Right lobe of liver (tissue), 4 donors: ENCODE data around the gene ZNF680.

ENCODE experiments used
- POLR2A ChIP-seq: fragments of 450-650 bp; IDR thresholded peaks from one replicate; pipeline ENCODE4 v1.6.1; 2017; ENCODE audit warnings: antibody characterized with exemption, mild to moderate bottlenecking
- TF ChIP-seq, protein P1 (sequence below), 4 donors: fragments of 200-600 bp in 3 of 4; fragments of 450-650 bp in 1 of 4; IDR thresholded peaks; one replicate each; pipeline versions ENCODE4 v1.5.1 to v1.8.0; 2016 to 2022; ENCODE audit warnings: antibody characterized with exemption in 4 of 4, mild to moderate bottlenecking in 2 of 4
- donor health status: DM: no; HTN: no; CAD: no.
- donor health status: DM: no; HTN: no; CAD: no.
- donor health status: DM: no; HTN: yes; CAD: no.

- no peak for TF ChIP-seq POLR2A
- TF ChIP-seq, protein P1, sequence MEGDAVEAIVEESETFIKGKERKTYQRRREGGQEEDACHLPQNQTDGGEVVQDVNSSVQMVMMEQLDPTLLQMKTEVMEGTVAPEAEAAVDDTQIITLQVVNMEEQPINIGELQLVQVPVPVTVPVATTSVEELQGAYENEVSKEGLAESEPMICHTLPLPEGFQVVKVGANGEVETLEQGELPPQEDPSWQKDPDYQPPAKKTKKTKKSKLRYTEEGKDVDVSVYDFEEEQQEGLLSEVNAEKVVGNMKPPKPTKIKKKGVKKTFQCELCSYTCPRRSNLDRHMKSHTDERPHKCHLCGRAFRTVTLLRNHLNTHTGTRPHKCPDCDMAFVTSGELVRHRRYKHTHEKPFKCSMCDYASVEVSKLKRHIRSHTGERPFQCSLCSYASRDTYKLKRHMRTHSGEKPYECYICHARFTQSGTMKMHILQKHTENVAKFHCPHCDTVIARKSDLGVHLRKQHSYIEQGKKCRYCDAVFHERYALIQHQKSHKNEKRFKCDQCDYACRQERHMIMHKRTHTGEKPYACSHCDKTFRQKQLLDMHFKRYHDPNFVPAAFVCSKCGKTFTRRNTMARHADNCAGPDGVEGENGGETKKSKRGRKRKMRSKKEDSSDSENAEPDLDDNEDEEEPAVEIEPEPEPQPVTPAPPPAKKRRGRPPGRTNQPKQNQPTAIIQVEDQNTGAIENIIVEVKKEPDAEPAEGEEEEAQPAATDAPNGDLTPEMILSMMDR (IDR thresholded peaks at IDR 0.05) = no peak
These were observed 28.1 kb upstream of the ZNF680 start for GRCh38 chr7:64590971-64591370.
